ENCODE results near the gene ONECUT1.

DNA sequence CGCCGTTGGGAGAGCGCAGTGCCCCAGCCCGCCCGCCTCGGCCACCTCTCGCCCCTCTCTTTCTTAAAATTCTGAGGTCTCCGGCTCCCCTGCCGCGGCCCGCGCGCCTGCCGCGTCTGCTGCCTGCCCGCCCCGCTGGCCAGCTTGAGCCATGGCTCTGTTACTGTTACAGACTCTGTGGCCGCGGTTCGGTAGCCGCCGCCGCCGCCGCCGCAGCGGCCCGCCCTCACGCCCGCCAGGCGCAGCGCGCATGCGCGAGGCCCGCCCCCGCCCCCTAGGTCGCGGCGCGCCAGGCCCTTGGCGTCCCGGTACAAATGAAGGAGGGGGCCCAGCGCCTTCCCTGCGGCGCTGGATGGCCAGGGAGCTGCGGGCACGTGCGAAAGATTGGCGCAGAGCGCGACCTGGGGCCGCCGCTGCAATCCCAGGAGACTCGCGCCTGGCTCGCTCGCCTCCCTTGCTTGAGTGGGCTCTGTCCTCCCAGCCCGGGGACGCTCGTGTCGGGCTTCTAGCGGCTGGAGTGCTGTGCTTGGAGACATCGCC is at the start of gene ONECUT1:
- TF ChIP-seq POLR2A (IDR thresholded peaks at IDR 0.05; ENCODE audit: low read depth) = no peak
- TF ChIP-seq, protein P1, sequence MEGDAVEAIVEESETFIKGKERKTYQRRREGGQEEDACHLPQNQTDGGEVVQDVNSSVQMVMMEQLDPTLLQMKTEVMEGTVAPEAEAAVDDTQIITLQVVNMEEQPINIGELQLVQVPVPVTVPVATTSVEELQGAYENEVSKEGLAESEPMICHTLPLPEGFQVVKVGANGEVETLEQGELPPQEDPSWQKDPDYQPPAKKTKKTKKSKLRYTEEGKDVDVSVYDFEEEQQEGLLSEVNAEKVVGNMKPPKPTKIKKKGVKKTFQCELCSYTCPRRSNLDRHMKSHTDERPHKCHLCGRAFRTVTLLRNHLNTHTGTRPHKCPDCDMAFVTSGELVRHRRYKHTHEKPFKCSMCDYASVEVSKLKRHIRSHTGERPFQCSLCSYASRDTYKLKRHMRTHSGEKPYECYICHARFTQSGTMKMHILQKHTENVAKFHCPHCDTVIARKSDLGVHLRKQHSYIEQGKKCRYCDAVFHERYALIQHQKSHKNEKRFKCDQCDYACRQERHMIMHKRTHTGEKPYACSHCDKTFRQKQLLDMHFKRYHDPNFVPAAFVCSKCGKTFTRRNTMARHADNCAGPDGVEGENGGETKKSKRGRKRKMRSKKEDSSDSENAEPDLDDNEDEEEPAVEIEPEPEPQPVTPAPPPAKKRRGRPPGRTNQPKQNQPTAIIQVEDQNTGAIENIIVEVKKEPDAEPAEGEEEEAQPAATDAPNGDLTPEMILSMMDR (IDR thresholded peaks at IDR 0.05) = no peak

All from esophagus muscularis mucosa (tissue), 3 donors.